ENCODE results near the gene DENND1A.

Gene DENND1A

GRCh38 chr9:123372766-123373446 lies 557.0 kb downstream of the DENND1A start:
- ChIA-PET CTCF (interaction anchor here (1.2 to 2.7 kb wide), 2 partner anchors 13 to 18 kb away, joined by 3 to 8 read pairs; no protein-coding TSS in a partner anchor), POLR2A (no interaction called here)
- TF ChIP-seq, protein P1, sequence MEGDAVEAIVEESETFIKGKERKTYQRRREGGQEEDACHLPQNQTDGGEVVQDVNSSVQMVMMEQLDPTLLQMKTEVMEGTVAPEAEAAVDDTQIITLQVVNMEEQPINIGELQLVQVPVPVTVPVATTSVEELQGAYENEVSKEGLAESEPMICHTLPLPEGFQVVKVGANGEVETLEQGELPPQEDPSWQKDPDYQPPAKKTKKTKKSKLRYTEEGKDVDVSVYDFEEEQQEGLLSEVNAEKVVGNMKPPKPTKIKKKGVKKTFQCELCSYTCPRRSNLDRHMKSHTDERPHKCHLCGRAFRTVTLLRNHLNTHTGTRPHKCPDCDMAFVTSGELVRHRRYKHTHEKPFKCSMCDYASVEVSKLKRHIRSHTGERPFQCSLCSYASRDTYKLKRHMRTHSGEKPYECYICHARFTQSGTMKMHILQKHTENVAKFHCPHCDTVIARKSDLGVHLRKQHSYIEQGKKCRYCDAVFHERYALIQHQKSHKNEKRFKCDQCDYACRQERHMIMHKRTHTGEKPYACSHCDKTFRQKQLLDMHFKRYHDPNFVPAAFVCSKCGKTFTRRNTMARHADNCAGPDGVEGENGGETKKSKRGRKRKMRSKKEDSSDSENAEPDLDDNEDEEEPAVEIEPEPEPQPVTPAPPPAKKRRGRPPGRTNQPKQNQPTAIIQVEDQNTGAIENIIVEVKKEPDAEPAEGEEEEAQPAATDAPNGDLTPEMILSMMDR (IDR thresholded peaks at IDR 0.05; ENCODE audit: control extremely low read depth, extremely low read depth, low read depth, missing control alignments) = no peak
- no peak for DNase-seq (ENCODE audit: extremely low spot score)

DNA sequence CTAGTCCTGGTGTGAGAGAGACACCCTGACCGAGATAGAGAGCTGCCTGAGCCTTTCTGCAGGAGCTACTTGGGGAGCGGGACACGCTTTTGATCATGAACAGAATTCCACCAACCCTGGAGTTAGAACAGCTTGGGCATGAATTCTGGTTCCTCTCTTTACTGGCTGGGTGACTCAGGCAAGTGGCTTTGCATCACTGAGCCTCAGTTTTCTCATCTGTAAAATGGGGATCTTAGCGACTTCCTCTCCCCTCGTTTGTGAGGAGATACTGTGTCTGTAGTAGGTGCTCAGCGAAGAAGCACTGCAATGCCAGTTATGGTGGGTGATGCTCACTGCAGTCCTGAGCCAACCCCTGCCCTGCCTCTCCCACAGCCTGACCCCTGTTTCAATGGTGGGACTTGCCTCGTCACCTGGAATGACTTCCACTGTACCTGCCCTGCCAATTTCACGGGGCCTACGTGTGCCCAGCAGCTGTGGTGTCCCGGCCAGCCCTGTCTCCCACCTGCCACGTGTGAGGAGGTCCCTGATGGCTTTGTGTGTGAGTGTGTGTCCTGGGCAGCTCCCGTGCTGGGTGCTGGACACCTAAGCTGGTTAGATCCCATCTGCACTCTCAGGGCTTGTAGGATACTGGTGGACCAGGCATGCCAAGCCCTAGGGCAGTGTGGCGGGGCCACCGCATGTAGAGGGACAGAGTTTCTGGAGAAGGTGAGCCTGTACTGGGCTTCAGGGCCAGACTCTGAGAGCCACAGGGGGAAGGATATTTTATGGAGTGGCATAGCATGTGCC lies 557.9 kb downstream of the DENND1A start:
- ChIA-PET CTCF (interaction anchor here (1.2 to 2.7 kb wide), 3 partner anchors 12 to 22 kb away, joined by 3 to 8 read pairs (median 5); no protein-coding TSS in a partner anchor), POLR2A (no interaction called here)
- DNase-seq (ENCODE audit: extremely low spot score) = no peak
- TF ChIP-seq, protein P1 (IDR thresholded peaks at IDR 0.05; ENCODE audit: control extremely low read depth, extremely low read depth, low read depth, missing control alignments) = no peak

GRCh38 chr9:123371228-123371584 lies 558.7 kb downstream of the DENND1A start:
- ChIA-PET POLR2A (no interaction called here), CTCF (interaction anchor here (1.2 to 2.7 kb wide), 3 partner anchors 14 to 21 kb away, joined by 3 to 8 read pairs (median 5); no protein-coding TSS in a partner anchor)
- no peak for DNase-seq (ENCODE audit: extremely low spot score)
- TF ChIP-seq, protein P1 (IDR thresholded peaks at IDR 0.05; ENCODE audit: control extremely low read depth, extremely low read depth, low read depth, missing control alignments) = no peak

DNA sequence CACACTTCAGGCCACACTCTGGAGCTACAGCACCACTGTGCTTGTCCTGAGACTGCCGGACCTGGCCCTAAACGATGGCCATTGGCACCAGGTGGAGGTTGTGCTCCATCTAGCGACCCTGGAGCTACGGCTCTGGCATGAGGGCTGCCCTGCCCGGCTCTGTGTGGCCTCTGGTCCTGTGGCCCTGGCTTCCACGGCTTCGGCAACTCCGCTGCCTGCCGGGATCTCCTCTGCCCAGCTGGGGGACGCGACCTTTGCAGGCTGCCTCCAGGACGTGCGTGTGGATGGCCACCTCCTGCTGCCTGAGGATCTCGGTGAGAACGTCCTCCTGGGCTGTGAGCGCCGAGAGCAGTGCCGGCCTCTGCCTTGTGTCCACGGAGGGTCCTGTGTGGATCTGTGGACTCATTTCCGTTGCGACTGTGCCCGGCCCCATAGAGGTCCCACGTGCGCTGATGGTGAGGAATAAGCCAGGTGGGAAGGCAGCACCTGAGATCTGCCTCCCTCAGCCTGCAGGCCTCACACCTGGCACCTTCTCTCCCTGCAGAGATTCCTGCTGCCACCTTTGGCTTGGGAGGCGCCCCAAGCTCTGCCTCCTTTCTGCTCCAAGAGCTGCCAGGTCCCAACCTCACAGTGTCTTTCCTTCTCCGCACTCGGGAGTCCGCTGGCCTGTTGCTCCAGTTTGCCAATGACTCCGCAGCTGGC lies 559.2 kb downstream of the DENND1A start:
- ChIA-PET POLR2A (interaction anchor here (0.5 kb wide), 1 partner anchor 341 kb away, joined by 3 read pairs; no protein-coding TSS in a partner anchor), CTCF (interaction anchor here (1.2 to 2.7 kb wide), 3 partner anchors 14 to 21 kb away, joined by 3 to 8 read pairs (median 5); no protein-coding TSS in a partner anchor)
- TF ChIP-seq, protein P1 (IDR thresholded peaks at IDR 0.05; ENCODE audit: control extremely low read depth, extremely low read depth, low read depth, missing control alignments) = no peak
- no peak for DNase-seq (ENCODE audit: extremely low spot score)

DNA sequence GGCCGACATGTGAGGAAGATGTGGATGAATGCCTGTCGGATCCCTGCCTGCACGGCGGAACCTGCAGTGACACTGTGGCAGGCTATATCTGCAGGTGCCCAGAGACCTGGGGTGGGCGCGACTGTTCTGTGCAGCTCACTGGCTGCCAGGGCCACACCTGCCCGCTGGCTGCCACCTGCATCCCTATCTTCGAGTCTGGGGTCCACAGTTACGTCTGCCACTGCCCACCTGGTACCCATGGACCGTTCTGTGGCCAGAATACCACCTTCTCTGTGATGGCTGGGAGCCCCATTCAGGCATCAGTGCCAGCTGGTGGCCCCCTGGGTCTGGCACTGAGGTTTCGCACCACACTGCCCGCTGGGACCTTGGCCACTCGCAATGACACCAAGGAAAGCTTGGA lies 559.8 kb downstream of the DENND1A start:
- POLR2A ChIA-PET = no interaction called here
- CTCF ChIA-PET = interaction anchor here (1.2 to 2.7 kb wide), 3 partner anchors 15 to 20 kb away, joined by 3 to 8 read pairs (median 5); no protein-coding TSS in a partner anchor
- no peak for DNase-seq (ENCODE audit: extremely low spot score)
- TF ChIP-seq, protein P1 (IDR thresholded peaks at IDR 0.05; ENCODE audit: control extremely low read depth, extremely low read depth, low read depth, missing control alignments) = no peak

GRCh38 chr9:123369296-123369695 lies 560.6 kb downstream of the DENND1A start:
- no peak for DNase-seq (ENCODE audit: extremely low spot score)
- TF ChIP-seq, protein P1 (IDR thresholded peaks at IDR 0.05; ENCODE audit: control extremely low read depth, extremely low read depth, low read depth, missing control alignments) = no peak
- CTCF ChIA-PET = interaction anchor here (0.9 to 2.5 kb wide), 5 partner anchors 10 to 33 kb away, joined by 3 to 9 read pairs (median 5); partner anchors contain the start of gene CRB2
- POLR2A ChIA-PET = no interaction called here

Data from GM10248 (cell line).